Bronchial epithelial cell (primary cell): ENCODE measurements around the gene RNPEPL1. TPM values are rescaled to one million over a fixed set of nuclear protein-coding genes. Genes with fewer than 3 reads are reported as not detected.

Source experiments
- DNase-seq: peaks from one replicate; pipeline ENCODE4 v3.0.0-alpha.2; 2010; ENCODE audit warnings: low read depth
- FAIRE-seq: peaks from 2 replicates; lab custom pipeline; 2011; peaks lifted over from hg19 to GRCh38; lab: Jason Lieb, UNC
- H3K27me3 ChIP-seq: 2 replicates; pipeline ENCODE4 v1.5.1; 2011; ENCODE audit warnings: low read length; ENCODE audit not compliant: control insufficient read depth, insufficient read depth
- H3K36me3 ChIP-seq: 2 replicates; pipeline ENCODE4 v1.5.1; 2011; ENCODE audit warnings: low read length; ENCODE audit not compliant: control insufficient read depth, insufficient read depth
- H3K4me3 ChIP-seq: 2 replicates; pipeline ENCODE4 v1.5.1; 2011; ENCODE audit warnings: mild to moderate bottlenecking, low read depth, low read length, control low read depth
- total RNA-seq: library from RNA; depleted of rRNA; stranded (reverse); fragments of >200 nt; gene quantifications from 2 replicates; pipeline ENCODE4 v1.2.1, GENCODE V29; 2014
- TF ChIP-seq, protein P1 (sequence below): IDR thresholded peaks from 2 replicates; pipeline ENCODE4 v1.5.1; 2011; ENCODE audit warnings: mild to moderate bottlenecking, moderate library complexity, low read length, control low read depth, inconsistent platforms; ENCODE audit not compliant: insufficient read depth, severe bottlenecking

Gene RNPEPL1
- total RNA-seq, 1 donor from 2014 or later, result 10.8 TPM

DNA sequence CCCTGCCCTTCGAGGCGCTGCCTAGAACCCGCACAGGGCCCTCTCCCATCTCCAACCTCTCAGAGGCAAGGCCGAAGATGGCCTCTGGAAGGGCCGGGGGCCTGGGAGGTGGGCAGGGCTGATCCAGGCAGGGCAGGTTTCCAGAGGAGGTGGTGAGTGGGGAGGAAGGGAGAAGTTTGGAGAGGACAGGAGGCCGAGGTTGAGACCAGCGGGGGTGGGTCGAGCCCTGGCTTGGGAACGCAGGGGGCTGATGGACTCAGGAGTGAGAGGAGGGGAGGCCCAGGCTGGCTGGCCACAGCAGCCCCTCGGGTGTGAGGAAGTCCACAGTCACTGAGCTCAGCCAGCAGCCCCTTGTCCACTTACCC lies 28.8 kb downstream of the RNPEPL1 start:
- TF ChIP-seq, protein P1, sequence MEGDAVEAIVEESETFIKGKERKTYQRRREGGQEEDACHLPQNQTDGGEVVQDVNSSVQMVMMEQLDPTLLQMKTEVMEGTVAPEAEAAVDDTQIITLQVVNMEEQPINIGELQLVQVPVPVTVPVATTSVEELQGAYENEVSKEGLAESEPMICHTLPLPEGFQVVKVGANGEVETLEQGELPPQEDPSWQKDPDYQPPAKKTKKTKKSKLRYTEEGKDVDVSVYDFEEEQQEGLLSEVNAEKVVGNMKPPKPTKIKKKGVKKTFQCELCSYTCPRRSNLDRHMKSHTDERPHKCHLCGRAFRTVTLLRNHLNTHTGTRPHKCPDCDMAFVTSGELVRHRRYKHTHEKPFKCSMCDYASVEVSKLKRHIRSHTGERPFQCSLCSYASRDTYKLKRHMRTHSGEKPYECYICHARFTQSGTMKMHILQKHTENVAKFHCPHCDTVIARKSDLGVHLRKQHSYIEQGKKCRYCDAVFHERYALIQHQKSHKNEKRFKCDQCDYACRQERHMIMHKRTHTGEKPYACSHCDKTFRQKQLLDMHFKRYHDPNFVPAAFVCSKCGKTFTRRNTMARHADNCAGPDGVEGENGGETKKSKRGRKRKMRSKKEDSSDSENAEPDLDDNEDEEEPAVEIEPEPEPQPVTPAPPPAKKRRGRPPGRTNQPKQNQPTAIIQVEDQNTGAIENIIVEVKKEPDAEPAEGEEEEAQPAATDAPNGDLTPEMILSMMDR, result no peak
- H3K36me3 ChIP-seq, result peaks cover 21% of the 10 kb centered on the region
- no peaks in the 10 kb centered on the region for H3K27me3 ChIP-seq
- DNase-seq (no peak), FAIRE-seq (no peak)
- H3K4me3 ChIP-seq, result no peak overlapping the region

DNA sequence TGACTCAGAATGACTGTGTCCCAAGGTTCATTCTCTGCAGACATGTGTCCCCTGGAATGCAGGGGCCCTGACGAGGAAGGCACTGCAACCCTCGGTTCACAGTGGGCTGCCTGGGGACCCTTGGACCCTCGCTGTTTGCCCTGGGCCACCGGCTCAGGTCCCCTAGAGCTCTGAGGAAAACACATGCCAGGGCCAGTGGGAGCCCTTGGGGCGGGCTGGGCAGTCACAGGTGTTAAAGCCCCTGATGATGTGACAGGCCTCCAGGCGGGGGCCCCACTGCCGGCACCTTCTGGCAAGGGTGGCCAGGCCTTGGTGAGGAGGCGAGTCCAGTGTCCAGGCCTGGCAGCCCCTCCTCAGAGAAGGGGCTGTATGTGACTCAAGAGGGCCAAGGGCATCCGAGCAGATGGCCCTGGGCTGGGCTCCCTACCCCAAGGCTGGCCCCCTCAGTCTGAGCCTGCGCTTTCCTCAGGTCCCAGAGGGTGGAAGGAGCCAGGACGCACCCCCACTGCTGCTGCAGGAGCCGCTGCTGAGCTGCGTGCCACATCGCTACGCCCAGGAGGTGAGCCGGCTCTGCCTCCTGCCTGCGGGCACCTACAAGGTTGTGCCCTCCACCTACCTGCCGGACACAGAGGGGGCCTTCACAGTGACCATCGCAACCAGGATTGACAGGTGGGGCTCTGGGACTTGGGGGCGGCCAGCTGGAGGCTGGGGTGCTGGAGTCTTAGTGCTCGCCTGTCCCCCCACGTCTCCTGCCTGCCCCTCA lies 29.3 kb downstream of the RNPEPL1 start:
- TF ChIP-seq, protein P1, result no peak
- Histone ChIP-seq H3K27me3 (no peaks in the 10 kb centered on the region), H3K36me3 (peaks cover 19% of the 10 kb centered on the region), H3K4me3 (no peak overlapping the region)
- DNase-seq (no peak), FAIRE-seq (no peak)

GRCh38 chr2:240598311-240598911 lies 30.1 kb downstream of the RNPEPL1 start:
- no peak for DNase-seq
- TF ChIP-seq, protein P1, result no peak
- H3K27me3 ChIP-seq, result no peaks in the 10 kb centered on the region
- no peak overlapping the region for H3K4me3 ChIP-seq
- no peak for FAIRE-seq
- peaks cover 15% of the 10 kb centered on the region for H3K36me3 ChIP-seq

GRCh38 chr2:240599141-240599583 lies 30.9 kb downstream of the RNPEPL1 start:
- TF ChIP-seq, protein P1, result no peak
- peaks cover 11% of the 10 kb centered on the region for H3K36me3 ChIP-seq

DNA sequence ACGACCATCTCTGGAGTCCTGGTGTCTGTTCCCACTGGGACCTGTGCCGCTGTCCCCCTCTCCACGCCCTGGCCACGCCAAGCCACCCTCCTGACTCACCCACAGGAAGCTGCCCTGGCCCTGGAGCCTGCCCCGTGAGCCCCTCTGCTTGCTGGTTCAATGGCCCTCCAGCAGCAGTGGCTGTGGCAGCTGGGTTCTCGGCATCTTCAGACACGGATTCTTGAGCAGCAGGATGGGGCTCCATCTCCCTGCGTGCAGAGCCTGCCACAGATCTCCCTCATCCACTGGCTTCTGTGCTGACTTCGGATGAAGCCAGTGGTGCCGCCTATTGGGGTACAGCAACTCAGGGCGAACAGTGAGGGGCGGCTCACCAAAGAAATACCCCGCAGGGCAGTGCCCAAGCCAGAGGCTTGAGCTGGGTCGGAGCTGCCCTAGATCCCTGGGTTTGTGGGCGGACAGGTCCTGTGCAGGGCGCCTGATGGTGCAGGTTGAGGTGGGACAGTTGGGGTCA lies 32.2 kb downstream of the RNPEPL1 start:
- Histone ChIP-seq H3K27me3 (no peaks in the 10 kb centered on the region), H3K4me3 (no peak overlapping the region), H3K36me3 (peaks cover 9% of the 10 kb centered on the region)
- TF ChIP-seq, protein P1, result no peak
- FAIRE-seq (no peak), DNase-seq (no peak)

More at GRCh38 chr2:240599141-240599583, 30.9 kb downstream of the RNPEPL1 start:
- no peak for FAIRE-seq
- DNase-seq, result no peak
- no peak overlapping the region for H3K4me3 ChIP-seq
- no peaks in the 10 kb centered on the region for H3K27me3 ChIP-seq
